ENCODE measurements around the gene RXFP4.
"Not testable (repeated sequence)": the region's sequence is repeated elsewhere in the genome, so short reads cannot be mapped to it uniquely, and the experiment has no call there.

RXFP4 gene

DNA sequence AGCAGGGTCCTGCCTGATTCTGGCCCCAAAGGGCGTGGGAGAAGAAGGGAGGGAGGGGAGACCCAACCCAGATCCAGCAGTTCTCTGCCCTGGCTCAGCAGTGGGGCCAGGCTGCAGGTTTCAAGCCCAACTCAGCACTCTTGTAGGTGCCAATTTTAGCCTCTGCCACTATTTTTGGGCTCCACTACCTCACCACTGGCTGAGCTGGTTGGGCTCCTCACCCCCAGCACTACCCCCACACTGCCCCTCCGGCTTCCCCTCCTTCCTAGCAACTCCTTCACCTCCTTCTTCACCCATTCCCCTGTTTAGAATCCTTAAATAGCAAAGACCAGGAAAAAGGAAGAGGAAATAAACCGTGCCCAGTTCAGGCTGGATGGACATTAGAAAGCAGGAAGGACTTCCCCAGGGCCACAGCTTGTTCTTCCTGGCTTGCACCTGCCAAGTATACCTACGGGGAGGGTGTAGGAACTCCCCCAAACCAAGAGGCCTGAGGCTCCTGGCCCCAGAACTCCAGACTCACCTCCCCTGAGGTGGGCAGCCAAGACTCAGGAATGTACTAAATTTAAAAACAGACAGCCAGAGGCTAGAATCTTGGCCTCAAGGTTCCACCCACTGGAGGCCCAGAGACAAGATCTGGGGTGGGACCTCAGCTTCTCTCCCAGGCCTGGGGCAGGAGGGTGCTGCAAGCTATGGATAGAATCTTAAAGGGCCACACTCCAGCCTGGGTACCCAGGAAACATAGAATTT is 38.3 kb downstream of the RXFP4 start:
- peak; percentile 91 for DNase-seq

DNA sequence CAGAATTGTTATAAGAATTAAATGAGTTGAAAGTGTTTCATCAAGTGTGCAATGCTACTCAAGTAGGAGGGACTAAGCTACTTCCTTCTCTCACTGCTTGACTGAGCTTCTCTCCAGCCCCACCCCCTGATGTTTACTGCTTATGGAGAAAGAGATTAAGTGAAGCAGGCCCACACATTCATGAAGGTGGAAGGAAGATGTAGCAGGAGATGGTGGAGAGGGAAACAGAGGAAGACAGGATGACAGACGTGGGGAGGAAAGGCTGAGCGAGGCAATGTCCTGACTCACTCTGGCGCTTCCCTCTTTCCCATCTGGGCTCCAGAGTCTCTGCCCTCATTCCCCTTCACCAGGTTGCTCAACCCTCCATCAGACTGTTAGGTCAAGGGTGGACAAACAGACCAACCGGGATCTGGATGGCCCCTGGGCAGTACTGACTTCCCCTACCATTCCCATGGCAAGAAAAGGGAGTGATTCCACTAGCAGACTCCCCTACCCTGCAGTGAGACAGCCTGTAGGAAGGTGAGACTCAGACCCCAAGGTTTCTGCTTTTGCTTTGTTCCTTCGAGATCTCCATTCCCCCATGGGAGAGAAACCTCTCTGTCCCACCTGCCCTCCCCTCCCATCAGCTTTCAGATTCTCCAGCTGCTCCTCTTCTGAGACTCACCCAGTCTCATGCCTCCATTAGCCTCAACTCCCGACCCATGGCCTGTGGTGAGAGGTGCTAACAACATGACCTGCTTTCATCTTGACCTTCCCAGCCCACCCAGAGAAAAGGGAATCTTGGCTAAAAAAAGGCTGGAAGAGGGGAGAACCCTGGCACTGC is 40.0 kb downstream of the RXFP4 start:
- DNase-seq = peak; percentile 84

GRCh38 chr1:155982106-155982505 is 40.7 kb downstream of the RXFP4 start:
- DNase-seq = no peak

DNA sequence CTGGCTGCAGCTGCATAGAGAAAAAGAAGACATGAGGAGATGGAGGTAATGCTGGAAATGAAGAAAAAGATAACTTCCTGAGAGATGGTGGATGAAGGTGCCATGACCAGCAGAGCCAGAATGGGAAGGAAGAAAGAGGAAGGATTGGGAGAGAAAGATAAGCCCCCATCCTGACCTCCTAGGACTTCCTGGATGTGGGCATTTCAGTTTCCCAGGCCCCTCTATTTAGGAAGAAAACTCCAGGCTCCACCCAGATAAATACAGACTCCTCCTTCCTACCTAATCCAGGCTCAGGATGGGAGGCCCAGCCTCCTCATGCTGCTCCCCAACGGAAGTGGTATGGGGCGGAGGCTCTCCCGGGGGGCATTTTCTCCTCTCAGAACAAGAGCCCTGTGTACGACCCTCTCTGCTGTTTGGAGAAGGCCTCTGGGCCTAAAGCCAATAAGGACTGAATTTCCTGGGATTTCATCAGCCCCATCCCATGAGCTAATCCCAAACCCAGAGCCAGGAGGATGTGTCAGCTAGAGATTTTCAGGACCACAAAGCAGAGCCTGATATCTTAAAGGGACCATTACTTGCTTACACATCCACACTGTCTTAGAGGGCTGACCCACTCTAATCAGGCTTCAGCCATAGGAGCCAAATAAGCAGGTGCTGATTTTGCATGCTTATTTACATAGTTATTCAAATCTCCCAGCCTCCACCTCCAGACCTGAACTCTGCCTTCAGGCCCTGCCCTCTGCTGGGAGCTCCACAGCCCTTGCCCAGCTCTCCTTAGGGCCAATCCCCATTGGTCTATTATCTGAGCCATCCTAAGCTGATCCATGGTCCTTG is 42.0 kb downstream of the RXFP4 start:
- DNase-seq = peak; percentile 68

GRCh38 chr1:155984341-155984740 is 42.9 kb downstream of the RXFP4 start:
- DNase-seq = no peak

DNA sequence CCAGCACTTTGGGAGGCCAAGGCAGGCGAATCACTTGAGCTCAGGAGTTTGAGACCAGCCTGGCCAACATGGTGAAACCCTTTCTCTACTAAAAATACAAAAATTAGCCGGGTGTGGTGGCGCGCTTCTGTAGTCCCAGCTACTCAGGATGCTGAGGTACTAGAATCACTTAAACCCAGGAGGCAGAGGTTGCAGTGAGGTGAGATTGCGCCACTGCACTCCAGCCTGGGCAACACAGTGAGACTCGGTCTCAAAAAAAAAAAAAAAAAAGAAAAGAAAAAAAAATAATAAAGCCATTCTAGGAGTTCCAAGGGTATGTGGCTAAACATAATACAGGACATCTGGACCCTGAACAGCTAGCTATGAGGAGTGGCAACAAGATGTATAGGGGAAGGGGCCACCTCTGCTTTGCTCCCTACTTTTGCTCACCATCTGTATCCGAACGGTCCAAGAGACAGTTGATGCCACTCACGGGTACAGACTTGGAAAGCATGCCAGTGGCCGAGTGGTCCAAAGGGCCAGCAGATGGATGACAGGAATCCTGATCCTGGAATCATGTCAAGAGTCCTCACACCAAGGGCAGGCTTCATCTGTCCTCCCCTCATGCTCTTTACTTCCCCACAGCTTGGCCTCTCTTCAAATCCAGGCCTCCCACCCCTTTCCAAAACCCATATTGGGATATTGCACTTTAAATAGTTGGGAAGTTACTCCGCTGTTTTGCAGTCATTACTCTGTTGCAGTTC is 43.6 kb downstream of the RXFP4 start:
- DNase-seq = not testable (repeated sequence)

- DNase-seq = peak; percentile 87
Observed at GRCh38 chr1:155989242-155990004, 48.0 kb downstream of the RXFP4 start.

DNA sequence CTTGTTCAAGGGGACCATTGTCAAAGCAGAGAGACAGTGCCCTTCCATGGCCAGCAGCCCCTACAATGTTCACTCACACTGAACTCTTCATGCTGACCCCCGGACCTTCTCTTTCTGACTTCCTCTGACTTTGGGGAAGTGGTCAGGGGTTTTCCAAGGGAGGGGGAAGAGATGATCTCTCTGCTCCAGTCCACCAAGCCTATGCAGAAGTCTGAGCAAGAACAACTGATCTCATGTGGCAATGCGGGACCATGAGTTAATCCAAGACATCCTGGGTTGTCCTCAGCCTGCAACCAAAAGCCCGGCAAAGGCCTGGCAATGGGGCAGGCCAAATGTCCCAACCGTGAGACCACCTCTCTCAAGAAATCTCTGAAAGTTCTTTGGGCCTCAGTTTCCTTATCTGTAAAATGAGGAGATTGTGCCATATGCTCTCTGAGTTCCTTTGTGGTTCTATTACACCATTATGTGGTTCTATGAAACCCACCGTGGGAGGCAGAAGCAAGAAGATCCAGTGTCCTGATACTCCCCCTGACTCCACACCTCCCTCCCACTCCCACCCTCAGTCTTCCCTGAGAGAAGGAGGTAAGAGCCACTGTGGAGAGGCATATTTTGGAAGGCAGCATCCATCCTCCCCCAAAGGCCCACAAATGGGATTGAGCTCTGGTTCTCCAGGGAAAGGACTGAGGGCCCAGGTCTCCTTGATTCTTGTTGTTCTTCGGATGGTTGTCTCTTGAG is 48.7 kb downstream of the RXFP4 start:
- DNase-seq = peak; percentile 39
